Measurements from ENCODE around the gene TCHHL1. TPM values are rescaled to one million over a fixed set of nuclear protein-coding genes. Genes with fewer than 3 reads are reported as not detected.

The TCHHL1 gene
- total RNA-seq, 2 donors from 2014 or later: not detected

GRCh38 chr1:152038871-152039270 lies 50.0 kb downstream of the TCHHL1 start:
- no peaks in the 10 kb centered on the region for H3K27me3 ChIP-seq
- TF ChIP-seq CTCF (IDR thresholded peaks at IDR 0.05): no peak
- no peak overlapping the region for H3K4me3 ChIP-seq
- no peak overlapping the region for H3K9ac ChIP-seq (ENCODE audit: low read depth in 2 of 2, low read length in 2 of 2)
- no peak for DNase-seq
- no peaks in the 10 kb centered on the region for H3K9me3 ChIP-seq
- intact Hi-C loops (cut with DNase I): no loop called here
- no peaks in the 10 kb centered on the region for H3K4me1 ChIP-seq
- no peak overlapping the region for H3K27ac ChIP-seq
- no peaks in the 10 kb centered on the region for H3K36me3 ChIP-seq

GRCh38 chr1:152036267-152037216 lies 52.3 kb downstream of the TCHHL1 start, which contains the start of gene S100A11:
Gene S100A11, minus strand, starts transcription at chr1:152037004. Its CDS starts 89 bp downstream, at chr1:152036915.
- H3K27me3 ChIP-seq: no peaks in the 10 kb centered on the region
- peak within 1 kb of the TSS; percentile 57 for H3K4me3 ChIP-seq
- peak; percentile 95 for DNase-seq
- intact Hi-C loops (cut with DNase I): no loop called here
- TF ChIP-seq CTCF (IDR thresholded peaks at IDR 0.05): no peak
- peak within 1 kb of the TSS; percentile 92 for H3K27ac ChIP-seq
- H3K9me3 ChIP-seq: no peaks in the 10 kb centered on the region
- peak within 1 kb of the TSS; percentile 92 to 96 for H3K9ac ChIP-seq (ENCODE audit: low read depth in 2 of 2, low read length in 2 of 2)
- peaks cover 12% of the 10 kb centered on the region for H3K36me3 ChIP-seq
- H3K4me1 ChIP-seq: no peaks in the 10 kb centered on the region

- DNase-seq: peak; percentile 63
- intact Hi-C loops (cut with DNase I): no loop called here
- peaks cover 12% of the 10 kb centered on the region for H3K36me3 ChIP-seq
These were observed 53.2 kb downstream of the TCHHL1 start for GRCh38 chr1:152035539-152036266.

GRCh38 chr1:152034654-152035538 lies 54.0 kb downstream of the TCHHL1 start:
- Histone ChIP-seq H3K27me3 (no peaks in the 10 kb centered on the region), H3K4me1 (no peaks in the 10 kb centered on the region), H3K9me3 (no peaks in the 10 kb centered on the region), H3K9ac (ENCODE audit: low read depth in 2 of 2, low read length in 2 of 2) (peak overlapping the region; percentile 37 to 96), H3K36me3 (peaks cover 12% of the 10 kb centered on the region), H3K27ac (peak overlapping the region; percentile 92), H3K4me3 (peak overlapping the region; percentile 57)
- peak; percentile 86 for DNase-seq
- TF ChIP-seq CTCF (IDR thresholded peaks at IDR 0.05): peak; percentile 72
- intact Hi-C loops (cut with DNase I): no loop called here

More at GRCh38 chr1:152035539-152036266, 53.2 kb downstream of the TCHHL1 start:
- Histone ChIP-seq H3K9me3 (no peaks in the 10 kb centered on the region), H3K4me3 (peak overlapping the region; percentile 57), H3K4me1 (no peaks in the 10 kb centered on the region), H3K27ac (peak overlapping the region; percentile 92), H3K9ac (ENCODE audit: low read depth in 2 of 2, low read length in 2 of 2) (peak overlapping the region; percentile 92 to 96), H3K27me3 (no peaks in the 10 kb centered on the region)
- no peak for TF ChIP-seq CTCF (IDR thresholded peaks at IDR 0.05)

- peak overlapping the region; percentile 57 for H3K4me3 ChIP-seq
- peak overlapping the region in 1 of 2 donors; percentile 96 for H3K9ac ChIP-seq (ENCODE audit: low read depth in 2 of 2, low read length in 2 of 2)
- H3K27me3 ChIP-seq: no peaks in the 10 kb centered on the region
- DNase-seq: no peak
- no peak for TF ChIP-seq CTCF (IDR thresholded peaks at IDR 0.05)
- intact Hi-C loops (cut with DNase I): no loop called here
- no peaks in the 10 kb centered on the region for H3K4me1 ChIP-seq
- peaks cover 12% of the 10 kb centered on the region for H3K36me3 ChIP-seq
- H3K27ac ChIP-seq: peak overlapping the region; percentile 92
- H3K9me3 ChIP-seq: no peaks in the 10 kb centered on the region
These were observed 54.6 kb downstream of the TCHHL1 start for GRCh38 chr1:152034324-152034653.

Measured in colonic mucosa (tissue), 4 donors.